ENCODE measurements around the gene MTNR1A.

Gene MTNR1A

DNA sequence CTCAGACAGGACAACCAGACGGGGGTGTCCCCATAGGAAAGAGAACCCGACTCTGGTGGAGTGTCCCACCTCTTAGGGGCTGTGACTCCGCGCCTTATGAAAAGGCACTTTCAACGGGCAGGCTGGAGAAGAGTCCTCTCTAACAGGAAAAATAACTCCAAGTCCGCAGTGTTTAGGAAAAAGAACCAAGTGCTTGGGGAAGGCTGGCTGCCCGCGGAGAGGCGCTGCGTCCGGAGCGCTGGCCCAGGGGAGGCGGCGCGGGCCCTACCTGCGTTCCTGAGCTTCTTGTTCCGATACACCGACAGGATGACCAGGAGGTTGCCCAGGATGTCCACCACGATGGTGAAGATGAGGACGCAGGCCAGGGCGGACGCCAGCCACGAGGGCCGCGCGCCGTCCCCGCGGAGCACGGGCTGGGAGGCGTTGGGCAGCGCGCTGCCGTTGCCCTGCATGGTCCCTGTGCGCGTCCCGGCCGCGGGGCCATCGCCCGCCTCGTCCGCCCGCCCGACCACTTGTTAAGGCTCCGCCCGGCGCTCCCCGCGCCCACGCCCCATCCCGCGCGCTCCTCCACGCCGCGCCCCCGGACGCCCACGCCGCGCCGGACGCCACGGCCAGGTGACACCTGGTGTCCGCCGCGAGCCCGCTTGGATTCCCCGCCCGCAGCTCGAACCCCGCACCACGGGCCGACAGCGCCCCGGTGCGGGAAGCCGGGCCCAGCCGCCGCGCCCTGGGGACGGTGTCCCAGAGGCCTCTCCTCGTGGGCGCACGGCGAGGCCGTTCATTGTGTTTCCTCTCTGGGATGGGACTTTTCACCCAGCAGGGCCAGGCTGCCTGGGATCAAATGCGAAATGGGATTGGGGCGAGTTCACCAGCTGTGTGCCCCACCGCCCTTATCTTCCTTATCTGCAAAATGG lies at the start of gene MTNR1A:
Gene MTNR1A (minus strand): TSS at position 654 of the 914 bp plus-strand sequence. CDS start 202 bp downstream, at position 452.
- no peak for DNase-seq

DNA sequence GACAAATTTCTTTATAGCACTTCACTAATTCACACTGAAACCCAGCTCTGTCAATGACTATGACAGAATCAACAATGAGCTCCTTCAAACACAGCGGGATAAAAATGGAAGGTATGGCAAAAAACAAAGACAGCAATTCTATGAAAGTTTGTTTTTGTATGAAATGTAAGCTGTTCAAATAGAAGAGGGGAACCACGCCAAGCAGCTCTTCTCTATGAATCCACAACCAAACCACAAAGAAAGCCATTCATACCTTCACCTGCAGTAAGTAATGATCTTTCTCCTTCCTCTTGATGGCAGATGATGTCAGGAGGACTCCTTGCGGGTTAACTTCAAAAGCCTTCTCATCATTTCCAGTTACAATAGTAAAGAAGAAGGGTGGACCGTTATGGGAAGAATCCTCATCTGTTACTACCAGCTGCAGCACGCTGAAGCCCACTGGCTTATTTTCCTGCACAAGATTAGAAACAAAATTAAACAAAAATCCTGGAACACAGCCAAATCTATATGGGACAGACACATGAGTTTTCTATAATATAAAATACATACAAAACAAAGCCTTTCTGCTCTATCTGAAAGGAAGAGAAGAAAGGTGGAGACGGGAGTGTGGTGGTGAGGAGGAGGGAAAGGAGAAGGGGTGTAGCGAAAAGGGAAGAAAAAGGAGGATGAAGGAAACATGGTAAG lies 48.9 kb upstream of the MTNR1A start:
- DNase-seq, result no peak

DNA sequence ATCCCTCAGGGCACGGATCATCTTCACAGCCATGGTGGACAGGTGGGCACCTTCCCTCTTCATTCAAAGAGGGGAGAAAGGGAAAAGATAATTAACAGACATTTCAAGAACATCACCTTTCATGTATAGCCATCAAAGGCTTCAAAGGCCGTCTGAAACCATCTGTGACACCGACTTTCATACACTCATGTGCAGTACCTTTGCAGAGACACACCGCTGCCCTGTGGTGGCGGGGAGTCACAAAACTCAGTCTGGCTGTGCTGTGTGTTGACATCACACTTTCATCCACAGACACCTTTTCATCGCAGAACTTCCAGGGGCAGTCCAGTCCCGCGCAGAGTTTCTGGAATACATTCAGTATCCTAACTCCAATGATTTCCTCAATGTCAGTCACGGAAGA lies 47.6 kb upstream of the MTNR1A start:
- no peak for DNase-seq

DNA sequence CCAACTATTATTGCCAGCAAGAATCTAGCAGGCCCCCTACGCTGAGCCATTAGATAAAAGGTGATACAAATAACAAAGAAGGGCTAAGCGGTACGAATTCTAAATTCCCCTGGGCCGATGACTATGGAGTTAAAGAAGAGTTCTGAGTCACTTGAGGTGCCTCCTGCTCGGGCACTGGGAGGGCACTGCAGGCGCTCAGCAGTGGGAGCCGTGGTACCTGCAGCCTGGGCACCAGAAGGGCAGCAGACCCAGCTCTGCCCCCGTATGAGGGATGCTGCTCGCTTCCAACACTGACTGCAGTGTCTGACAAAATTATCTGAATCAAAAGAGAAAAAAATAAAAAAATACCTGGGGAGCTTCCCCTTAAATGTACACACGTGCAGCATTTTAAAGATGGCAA lies 44.1 kb upstream of the MTNR1A start:
- DNase-seq, result no peak

- no peak for DNase-seq
Measured at GRCh38 chr4:186598686-186599085, 43.3 kb upstream of the MTNR1A start.

GRCh38 chr4:186596850-186597390 lies 41.6 kb upstream of the MTNR1A start:
- no peak for DNase-seq

DNA sequence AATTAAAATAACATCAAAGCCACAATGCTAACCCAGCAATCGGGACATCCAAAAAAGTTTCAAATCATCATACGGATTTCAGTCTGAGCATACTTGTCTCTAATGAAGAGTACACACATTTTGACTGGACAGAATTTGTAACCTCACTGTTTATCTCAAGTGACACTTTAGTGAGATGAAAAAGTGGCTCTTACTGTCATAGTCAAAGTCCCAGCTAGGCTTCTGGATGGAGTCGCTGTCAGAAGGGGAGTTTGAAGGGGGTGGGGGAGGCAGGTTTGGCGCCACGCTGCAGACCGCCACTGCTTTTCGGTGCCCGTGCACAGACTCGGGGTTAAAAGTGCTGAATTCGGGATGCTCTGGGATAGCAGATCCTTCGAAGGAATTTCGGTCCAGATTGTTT lies 41.0 kb upstream of the MTNR1A start:
- DNase-seq, result no peak

GRCh38 chr4:186593587-186593973 lies 38.2 kb upstream of the MTNR1A start:
- no peak for DNase-seq

- no peak for DNase-seq
Measured at GRCh38 chr4:186592966-186593586, 37.7 kb upstream of the MTNR1A start.

- no peak for DNase-seq
Measured at GRCh38 chr4:186592445-186592844, 37.1 kb upstream of the MTNR1A start.

- no peak for DNase-seq
Measured at GRCh38 chr4:186591651-186592050, 36.3 kb upstream of the MTNR1A start.

GRCh38 chr4:186588503-186588902 lies 33.1 kb upstream of the MTNR1A start:
- DNase-seq, result no peak

DNA sequence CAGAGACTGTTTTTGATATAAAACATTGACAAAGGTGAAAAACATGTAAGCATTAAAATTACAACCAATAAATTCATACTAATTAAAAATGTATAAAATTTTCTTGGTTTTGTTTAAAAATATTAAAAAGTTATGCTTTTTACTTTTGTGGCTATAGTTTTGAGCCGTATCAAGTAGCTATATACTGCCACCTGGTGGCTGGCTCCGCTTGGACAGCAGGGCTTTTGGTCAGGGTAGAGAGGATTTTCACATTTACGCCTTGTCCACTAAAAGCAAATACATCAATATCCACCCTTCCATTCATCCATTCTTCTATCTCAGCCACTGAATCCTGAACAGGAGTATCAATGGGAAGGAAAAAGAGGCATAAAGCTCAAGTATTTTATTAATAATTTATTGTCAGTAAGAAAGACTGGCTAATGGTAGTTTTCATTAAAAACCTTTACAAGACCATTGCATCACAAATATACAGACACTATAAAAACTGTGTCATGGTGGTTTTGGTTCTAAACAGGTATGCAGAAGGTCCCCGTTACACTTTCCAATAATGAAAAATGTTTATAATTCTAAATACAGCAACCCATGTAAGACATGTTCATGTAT lies 32.1 kb upstream of the MTNR1A start:
- peak; percentile 54 to 79 (median 67) for DNase-seq

DNA sequence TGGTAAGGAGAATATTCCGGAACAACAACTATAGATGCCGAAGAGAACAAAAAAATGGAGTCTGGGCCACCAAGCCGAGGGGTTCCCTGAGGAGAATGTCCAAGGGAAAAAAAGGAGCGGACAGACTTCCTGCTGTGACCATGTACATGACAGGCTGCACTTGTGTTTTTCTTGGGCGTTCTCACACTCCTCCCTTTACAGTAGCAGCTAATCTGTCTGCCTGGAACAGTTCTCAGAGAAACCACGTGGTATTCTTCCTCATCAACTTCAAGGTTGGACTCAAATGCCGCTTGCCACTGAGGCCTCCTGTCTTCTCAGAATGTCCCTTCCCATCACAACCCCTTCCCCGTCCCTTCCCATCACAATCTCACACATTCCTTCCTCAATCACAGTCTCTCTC lies 30.8 kb upstream of the MTNR1A start:
- DNase-seq, result no peak

- no peak for DNase-seq
Measured at GRCh38 chr4:186584912-186585311, 29.5 kb upstream of the MTNR1A start.

DNA sequence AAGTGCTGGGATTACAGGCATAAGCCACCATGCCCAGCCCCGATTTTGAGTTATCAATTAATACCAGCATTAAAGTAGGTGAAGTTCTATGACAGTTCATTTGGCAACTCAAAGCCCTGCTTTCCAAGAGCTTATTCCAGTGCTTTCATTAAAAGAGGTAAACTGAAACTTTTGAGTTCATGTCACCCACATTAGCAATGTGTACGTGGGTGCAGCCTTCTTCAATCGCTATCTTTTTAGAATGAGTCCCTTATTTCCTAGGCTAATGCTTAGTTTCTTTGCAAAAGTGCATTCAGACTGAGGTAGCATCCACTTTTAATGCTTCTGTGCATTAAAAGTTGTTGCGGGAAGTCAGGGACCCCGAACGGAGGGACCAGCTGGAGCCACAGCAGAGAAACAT lies 26.1 kb upstream of the MTNR1A start:
- DNase-seq, result no peak

DNA sequence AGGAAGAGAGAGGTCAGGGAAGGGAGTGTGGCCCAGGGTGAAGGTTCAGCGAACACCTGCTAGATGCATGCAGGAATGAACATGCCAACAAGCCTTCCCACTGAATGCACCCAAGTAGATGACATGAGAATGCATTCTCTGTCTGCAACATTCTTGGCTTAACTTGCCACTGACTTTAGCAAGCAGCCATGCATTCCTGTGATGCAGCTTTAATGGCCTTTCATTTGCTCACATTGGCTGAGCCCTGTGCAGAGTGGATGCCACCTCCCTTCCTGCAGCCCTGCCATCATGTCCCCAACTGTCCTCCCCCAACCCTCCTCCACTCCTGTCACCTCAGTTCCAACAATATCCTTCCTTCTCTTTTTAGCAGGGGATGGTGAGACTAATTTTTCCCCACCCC lies 25.3 kb upstream of the MTNR1A start:
- DNase-seq, result no peak

DNA sequence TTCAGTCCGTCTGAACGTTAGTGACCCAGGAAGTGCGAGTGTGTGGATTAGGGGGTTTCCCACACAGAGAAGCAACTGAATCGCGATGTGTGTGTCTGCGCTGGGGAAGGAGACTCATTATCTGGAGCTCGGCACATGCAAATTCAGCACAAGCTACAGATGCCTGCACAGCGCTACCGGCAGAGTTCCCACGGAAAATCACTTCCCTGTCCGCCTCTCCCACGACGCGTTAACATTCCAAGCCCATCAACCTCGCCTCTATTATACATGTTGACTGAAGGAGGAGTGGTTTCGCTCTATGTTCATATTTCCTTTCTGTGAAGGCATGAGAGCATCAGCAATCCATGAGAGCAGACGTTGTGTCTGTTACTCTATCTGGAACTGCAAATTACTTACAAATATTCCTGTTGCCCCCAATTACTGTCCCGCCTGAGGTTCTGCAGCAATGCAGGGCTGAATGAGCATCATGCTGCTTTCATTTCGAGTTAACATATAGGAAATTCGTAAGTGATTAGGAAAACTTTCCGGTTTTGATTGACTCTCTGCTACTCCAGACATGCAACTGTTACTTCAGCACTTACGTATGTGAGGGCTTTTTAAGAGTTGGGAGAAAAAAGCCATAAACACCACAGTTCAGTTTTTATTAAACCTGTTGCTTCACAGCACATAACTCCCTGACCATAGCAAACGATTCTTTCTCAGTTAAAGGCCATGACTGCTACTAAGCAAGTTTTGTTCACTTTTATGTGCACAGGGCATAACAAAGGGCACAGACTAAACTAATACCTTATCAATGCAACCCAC lies 15.0 kb upstream of the MTNR1A start:
- DNase-seq, result no peak

- DNase-seq, result no peak
Measured at GRCh38 chr4:186569533-186570192, 14.3 kb upstream of the MTNR1A start.

GRCh38 chr4:186566068-186566467 lies 10.7 kb upstream of the MTNR1A start:
- DNase-seq, result no peak

GRCh38 chr4:186563761-186564160 lies 8.4 kb upstream of the MTNR1A start:
- no peak for DNase-seq

GRCh38 chr4:186561748-186562147 lies 6.4 kb upstream of the MTNR1A start:
- no peak for DNase-seq
